Nucleus accumbens (tissue), 56 donors: ENCODE measurements around the gene NADK.
"Not testable (repeated sequence)": the region's sequence is repeated elsewhere in the genome, so short reads cannot be mapped to it uniquely, and the experiment has no call there.

ENCODE experiments used
- DNase-seq, 56 donors: peaks; one replicate each; lab custom pipeline; 2025; lab: John Stamatoyannopoulos, UW

NADK gene

DNA sequence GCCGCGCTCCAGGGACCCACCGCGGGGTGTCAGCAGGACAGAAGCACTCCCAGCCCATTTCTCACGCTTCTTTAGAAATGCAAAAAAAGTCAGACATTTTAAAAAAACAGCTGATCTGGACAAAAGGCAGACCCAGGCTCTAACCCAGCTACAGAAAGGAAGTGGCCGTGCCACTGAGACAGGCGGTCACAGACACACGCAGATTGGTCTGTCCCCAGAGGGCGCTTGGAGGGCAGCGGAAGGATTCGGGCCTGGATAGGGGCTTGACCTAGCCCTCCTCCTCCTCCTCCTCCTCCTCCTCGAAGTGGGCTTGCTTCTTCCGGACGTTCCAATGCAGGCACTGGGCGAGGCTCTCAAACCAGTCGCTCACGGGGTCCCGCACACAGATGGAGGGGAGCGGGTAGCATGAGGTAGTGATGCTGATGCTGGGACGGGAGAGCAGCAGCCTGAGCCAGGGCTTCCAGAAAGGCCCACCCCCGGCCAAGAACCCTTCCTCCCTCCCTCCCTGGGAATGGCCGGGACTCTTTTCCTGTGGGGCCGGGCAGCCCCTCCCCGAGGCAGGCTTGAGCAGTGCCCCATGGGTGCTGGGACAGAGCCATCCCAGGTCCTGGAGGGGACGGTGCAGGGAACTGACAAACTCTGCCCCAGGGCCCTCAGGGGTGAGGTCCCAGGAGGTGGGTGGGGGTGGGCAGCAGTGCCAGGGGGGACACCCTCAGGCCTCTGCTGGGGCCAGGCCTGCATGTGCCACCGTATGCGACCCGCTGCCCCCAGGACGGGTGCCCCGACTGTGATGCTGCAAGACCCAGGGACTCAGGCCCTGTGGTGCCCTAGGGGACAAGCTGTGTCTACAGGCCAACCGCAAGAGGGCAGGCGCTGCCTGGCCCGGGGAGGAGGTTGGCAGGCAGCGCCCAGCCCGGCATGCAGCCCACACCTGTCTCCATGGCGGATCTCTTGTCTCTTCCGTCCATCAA is 25.3 kb downstream of the NADK start:
- DNase-seq, result no peak

DNA sequence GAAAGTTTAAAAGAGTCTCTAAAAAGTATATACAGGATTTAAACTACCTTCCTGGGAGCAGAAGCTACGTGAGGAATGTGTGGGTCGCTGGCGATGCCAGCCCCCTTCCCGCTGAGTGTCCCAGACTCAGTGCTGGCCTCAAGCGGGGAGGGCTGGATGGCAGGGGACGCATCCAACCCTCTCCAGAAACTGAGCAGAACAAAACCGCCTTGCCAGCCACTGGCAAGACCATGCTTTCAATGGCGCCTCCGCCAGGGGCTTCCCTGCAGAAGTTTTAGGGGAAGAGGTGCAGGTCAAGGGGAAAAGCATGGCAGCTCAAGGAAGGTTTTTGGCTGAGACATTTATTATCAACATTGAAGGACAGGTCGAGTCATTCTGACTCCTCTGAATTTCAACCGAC is 26.1 kb downstream of the NADK start:
- DNase-seq, result no peak

DNA sequence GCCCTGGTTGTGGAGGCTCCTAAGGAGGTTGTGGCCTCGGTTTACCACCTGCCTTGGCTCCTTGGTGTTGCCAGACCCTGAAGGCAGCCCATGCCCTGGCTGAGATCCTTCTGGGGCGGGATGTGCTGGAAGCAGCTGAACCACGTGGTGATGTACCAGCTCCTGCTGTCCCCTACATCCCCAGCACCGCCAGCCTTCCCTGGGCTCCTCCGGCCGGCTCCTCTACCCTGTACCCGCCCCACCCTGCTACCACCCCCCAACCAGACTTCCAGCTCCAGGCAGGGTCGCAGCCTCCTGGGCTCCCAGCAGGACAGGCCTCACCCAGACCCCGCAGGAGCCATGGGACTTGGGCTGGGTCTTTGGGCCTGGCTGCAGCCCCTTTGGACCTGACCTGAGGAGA is 28.3 kb downstream of the NADK start:
- not testable (repeated sequence) for DNase-seq

DNA sequence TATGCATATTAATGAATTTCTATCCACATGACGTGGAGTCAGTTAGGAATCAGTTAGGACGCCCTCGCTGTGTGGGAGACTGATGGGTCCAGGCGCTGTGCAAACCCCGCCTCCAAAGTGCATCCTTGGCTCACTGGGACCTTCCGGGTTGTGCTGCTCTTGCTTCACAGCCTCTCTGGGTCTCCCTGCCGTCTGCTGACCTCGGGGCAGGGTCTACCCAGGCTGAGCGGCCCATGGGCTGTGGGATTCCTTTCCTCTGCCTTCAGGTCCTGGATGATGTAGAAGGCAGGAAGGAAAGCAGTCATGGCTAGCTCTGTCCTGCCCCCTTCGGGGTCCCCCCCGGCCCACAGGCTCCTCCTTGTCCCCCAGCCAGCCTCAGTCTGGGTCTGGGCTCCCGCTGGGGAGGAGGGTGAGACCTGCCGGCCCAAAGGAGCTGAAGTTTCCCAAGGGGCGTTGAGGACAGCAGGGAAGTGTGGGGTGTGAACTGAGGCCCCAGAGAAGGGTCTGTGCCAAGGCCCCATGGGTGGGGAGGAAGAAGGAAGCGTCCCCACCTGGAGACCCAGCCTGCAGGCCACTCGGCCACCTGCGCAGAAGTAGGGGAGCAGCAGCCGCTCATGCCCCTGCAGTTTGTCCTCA is 29.5 kb downstream of the NADK start:
- DNase-seq, result no peak

DNA sequence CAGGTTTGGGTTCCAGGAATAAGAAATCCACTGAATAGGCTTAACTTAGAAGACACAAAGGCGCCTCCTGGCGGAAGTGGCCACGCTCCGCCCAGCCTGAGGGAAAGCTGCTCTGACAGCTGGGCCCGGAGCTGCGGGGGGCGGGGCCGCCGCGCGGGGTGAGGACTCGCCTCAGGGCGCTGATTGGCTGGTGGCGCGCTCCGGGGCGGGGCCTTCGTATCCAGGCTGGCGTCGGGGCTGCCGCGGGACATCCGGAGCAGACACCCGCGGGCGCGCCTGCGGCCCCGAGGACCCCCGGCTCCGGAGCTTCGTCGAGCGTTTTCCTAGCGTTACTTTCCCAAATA is 31.7 kb downstream of the NADK start:
- DNase-seq, result not testable (repeated sequence)

DNA sequence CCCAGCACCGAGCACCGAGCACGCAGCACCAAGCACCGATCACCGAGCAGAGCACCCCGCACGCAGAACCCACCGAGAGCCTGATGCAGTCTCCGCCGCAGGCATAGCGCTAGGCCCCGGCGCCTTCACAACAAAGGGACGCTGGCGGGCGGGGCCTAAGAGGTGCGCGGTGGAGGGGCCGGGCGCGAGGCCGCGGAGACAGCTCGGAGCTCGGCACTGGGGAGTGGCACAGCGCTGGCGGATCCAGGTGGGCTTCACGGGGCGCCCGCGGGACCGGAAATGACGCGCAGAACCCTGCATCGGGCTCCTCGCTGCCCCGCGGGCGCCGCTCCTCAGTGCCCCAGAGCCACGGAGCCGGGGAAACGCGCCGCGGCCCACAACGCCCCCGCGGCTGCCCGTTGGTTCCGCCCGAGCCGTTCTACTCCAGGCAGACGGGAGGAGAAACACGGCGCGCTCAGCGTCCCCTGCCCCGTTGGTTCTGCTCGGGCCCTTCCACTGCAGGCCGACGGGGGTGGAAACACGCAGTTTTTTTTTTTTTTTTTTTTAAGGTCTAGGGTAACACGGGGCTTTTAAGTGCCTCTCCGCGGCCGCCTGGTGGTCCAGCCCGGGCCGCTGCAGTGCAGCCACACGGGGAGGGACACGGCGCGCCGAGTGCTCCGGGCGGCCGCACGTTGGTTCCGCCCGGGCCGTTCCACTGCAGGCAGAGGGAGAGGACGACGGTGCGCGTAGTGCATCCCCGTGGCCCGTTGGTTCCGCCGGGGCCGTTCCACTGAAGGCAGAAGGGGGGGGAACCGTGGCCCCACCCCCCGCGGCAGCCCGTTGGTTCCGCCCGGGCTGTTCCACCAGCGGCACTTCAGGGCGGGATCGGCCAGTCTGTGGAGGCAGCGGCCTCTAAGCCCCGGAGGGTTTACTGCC is 32.4 kb downstream of the NADK start:
- DNase-seq, result peak in 43 of 56 donors; percentile 12 to 89 (median 64)

DNA sequence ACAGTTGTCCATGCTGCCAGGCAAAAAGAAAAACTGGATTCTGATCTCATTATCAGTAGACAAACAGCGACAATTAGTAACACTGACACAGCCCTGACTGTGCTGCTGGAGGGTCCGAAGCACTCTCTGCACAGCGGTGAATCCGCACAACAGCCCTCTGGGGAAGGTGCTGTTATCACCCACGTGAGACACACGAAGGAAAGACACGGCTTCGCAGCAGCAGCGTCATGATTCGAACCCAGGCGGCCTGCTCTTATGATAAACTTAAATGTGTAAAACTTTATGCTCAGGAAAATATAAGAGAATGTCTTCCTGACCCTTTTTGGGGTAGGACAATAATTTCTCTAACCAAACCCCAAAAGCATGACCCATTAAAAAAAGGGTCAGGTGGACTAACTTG is 35.7 kb downstream of the NADK start:
- not testable (repeated sequence) for DNase-seq

DNA sequence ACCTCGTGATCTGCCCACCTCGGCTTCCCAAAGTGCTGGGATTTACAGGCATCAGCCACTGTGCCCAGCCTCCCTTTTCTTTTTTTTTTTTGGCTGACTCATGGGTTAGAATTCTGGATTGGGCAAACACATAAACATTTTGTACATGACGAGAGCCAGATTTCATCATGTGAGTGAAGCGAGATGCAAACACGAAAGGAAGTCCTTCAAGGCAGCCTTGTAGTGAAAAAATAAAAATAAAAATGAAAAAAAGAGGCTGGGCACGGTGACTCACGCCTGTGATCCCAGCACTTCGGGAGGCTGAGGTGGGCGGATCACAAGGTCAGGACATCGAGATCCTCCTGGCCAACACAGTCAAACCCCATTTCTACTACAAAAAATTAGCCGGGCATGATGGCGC is 37.3 kb downstream of the NADK start:
- DNase-seq, result not testable (repeated sequence)

DNA sequence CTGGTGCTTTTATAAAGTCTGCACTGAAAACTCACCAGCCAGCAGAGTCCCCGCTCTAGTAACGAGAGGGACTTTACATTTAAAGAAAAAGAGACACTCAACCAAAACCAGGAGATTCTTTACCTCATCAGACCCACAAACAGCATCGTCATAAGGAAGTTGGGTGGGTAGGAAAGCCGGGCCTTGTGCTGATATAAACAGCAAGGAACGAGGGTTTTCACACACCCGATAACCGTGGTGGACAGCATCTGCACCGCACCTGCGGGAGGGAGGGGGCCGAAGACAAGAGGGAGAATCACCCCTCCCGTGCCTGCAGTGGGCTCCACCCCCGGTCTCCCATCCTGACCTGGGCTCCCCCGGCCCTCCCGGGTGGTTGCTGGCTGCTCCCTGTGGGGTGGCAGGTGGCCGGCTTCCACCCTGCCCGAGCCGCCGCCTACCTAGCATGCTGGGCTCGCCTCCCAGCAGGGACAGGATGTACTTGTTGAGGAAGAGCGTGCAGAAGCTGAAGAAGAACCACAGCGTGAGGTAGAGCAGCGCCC is 39.4 kb downstream of the NADK start:
- not testable (repeated sequence) for DNase-seq

DNA sequence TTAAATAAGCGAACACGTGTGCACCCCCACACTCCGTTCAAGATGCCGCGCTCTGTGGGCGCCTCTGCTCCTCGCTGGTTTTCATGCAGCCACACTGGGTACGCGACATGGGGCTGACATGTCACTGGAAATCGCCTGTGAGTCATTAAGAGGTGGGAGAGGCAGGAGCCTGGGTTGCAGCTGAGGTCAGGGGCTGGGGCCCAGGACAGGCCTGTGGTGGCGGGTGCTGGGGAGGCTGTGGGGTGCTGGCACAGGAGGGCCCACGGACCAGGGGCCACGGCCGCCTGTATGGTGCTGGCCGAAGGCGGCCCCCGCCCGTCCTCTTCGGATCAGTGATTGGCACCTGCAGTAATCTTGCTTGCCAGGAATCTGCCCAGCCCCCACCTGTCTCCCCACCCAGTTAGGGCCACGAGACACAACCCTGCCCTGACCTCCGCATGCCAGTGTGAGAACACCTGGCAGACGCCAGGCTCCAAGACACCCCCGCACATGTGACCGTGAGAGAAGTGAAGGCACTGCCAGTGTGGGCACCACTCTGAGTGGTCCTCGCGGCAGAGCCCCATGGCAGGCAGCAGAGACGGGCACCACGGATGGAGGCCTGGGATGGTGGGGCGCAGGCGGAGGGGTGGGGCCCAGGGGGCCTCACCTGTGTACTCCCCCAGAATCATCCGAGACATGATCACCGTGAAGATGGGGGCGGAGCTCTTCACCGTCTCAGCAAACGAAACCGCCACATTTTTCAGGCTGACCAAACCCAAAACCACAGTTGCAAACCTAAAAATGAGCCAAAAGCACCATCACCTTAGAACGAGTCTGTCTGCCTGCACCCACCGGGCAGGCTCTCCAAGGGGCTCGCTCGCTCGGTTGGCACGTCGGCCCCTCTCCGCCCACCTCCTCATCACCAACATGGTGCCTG is 40.3 kb downstream of the NADK start:
- peak in 1 of 56 donors; percentile 10 for DNase-seq

DNA sequence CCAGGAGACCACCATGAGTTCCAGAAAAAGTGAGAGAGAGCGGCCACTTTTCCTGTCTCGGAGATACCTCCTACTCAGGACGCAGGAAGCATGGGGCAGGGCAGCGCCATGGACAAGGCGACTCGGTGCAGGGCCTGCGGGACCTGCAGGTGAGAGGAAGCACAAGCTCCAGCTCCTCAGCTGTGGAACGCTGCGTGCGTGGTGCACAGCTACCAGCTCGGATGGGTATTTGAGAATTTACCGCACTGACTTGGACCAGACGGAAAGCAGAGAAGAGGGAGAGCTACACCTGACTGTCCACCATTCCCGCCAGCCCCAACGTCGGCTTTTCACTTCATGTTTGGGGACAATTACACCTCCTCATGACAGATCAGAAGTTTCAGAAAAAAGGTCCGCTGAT is 45.9 kb downstream of the NADK start:
- no peak for DNase-seq

DNA sequence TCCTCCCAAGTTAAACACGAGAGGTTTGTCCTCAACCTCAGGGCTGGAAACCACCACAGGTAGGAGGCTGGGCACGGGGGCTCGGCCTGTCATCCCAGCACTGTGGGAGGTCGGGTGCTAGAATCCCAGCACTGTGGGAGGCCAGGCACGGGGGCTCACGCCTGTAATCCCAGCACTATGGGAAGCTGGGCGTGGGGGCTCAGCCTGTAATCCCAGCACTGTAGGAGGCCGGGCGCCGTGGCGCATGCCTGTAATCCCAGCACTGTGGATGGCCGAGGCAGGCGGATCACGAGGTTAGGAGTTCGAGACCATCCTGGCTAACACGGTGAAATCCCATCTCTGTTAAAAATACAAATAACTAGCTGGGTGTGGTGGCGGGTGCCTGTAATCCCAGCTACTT is 47.4 kb downstream of the NADK start:
- no peak for DNase-seq

DNA sequence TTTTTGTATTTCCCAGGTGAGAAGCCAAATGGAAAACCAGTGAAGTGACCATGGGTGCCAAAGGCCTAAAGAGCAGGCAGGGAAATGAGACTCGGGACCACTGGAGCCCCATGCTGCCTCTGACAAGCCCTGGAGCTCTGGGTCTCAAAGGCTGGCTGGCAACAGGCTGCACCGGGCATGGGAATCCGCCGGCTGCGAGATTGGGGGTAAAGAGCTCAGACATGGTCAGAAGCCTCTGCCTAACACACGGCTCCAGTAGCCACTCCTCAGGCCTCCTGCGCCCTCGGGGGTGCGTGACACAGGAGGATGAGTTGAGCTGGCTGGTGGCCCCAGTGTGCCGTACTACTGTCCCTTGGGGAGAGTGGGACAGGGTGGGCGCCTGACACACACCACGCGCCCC is 48.0 kb downstream of the NADK start:
- DNase-seq, result not testable (repeated sequence)

DNA sequence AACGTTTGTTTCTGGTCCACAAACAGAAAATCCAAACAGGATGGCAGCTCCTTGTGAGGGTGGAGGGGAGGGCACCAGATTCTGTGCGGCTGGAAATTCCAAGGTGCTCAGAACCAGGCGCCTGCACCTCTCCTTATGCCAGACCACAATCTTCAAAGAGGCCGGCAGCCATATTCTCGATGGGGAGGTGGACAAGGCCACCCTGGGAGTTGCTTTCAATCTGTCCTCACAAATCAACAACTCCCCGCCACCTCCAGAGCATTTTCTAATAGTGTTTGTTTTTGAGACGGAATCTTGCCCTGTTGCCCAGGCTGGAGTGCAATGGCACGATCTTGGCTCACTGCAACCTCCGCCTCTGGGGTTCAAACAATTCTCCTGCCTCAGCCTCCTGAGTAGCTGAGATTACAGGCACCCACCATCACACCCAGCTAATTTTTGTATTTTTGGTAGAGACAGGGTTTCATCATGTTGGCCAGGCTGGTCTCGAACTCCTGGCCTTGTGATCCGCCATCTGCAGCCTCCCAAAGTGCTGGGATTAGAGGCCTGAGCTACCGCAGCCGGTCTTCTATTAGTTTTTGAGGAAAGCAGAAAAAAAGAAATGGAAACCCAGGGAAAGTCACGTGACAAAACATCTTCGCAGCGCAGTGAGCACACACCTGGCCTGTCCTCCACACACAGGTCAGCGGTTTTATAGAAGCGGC is 49.0 kb downstream of the NADK start:
- DNase-seq, result not testable (repeated sequence)

DNA sequence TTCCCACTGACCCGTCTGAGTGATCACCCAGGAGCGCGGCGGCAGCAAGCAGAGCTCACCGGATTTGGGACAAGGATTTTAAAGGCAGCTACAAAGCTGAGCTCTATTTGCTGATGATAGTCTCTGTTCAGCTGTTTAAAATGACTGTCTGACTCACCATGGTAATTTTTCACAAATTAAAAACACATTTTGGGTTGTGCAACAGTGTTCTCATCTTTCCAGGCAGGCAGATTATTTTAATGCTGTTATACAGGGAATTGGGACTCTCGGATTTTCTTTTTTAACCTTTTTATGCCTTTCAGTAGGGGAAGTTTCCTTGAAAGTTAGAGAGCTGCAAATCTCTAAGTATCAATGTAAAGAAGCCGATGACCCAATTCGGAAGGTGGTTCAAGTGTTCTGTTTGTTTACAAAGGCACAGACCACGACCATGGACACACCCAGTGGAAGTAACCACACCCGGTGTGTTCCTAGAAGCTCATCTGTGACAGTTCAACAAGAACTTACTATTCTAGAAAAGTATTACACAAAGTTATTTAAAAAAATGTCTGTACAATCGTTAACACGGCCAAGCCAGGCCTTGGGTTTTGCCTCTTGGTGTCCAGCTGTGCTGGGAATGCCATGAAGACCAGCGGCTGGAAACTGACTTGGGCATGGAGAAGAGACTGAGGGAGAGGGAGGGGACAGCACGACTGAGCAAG is 49.8 kb downstream of the NADK start:
- DNase-seq, result not testable (repeated sequence)

DNA sequence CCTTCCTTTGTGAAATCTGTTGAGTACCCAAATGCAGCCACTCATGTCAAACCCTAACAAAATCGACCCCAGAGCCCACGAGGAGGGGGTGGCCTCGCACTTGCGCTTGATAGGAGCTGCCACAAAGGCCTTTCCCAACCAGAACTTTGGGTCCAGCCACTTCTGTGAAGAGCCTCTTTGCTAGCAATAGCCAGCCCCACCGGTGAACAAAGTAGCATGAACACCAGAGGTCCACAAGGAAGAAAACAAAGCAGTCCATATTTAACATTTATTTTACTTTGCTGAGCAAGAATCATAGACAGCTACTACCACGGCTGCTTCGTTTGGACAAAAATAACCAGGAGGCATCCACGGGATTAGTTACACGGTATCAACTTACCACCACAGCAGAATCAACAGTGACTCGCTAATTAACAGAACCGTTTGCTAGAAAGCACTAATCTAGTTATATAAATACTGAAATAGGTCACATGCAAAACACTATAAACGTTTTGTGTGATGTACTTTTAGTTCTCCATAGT is 51.1 kb downstream of the NADK start:
- DNase-seq, result not testable (repeated sequence)

DNA sequence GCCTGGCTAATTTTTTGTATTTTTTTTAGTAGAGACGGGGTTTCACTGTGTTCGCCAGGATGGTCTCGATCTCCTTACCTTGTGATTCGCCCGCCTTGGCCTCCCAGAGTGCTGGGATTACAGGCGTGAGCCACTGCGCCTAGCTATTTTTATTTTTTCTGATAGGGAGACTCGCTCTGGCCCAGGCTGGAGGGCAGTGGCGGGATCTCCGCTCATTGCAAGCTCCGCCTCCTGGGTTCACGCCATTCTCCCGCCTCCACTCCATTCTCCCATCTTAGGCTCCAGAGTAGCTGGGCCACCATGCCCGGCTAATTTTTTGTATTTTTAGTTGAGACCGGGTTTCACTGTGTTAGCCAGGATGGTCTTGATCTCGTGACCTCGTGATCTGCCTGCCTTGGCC is 52.2 kb downstream of the NADK start:
- DNase-seq, result not testable (repeated sequence)
